IPS DF 6.9 (cell line): Measurements from ENCODE around the gene FERD3L.
A peak's percentile ranks its signal among the peaks of the same experiment; 100 is the strongest.

Experiments used
- DNase-seq: peaks from one replicate; pipeline ENCODE4 v3.0.0-alpha.2; 2013; ENCODE audit warnings: low read depth, low spot score
- H3K27ac ChIP-seq: one replicate; pipeline ENCODE4 v1.5.1; 2013; ENCODE audit warnings: low read length, control low read depth
- H3K27me3 ChIP-seq: 2 replicates; pipeline ENCODE4 v1.6.1; 2013; ENCODE audit warnings: mild to moderate bottlenecking, low read length; ENCODE audit not compliant: control insufficient read depth, insufficient read depth
- H3K36me3 ChIP-seq: 2 replicates; pipeline ENCODE4 v1.6.1; 2013; ENCODE audit warnings: low read length; ENCODE audit not compliant: control insufficient read depth, insufficient read depth
- H3K4me1 ChIP-seq: 2 replicates; pipeline ENCODE4 v1.6.1; 2013; ENCODE audit warnings: low read length; ENCODE audit not compliant: control insufficient read depth, insufficient read depth
- H3K4me3 ChIP-seq: 2 replicates; pipeline ENCODE4 v1.5.1; 2013; ENCODE audit warnings: mild to moderate bottlenecking, low read length
- H3K9me3 ChIP-seq: 2 replicates; pipeline ENCODE4 v1.6.1; 2013; ENCODE audit warnings: low read length, inconsistent platforms; ENCODE audit not compliant: control insufficient read depth, insufficient read depth
- WGBS: extraction: QIAGEN DNeasy Blood & Tissue Kit; methylation state at CpG from one replicate; pipeline ENCODE4 v1.1.7; 2013; ENCODE audit warnings: mixed read lengths, missing lambda C conversion rate; ENCODE audit not compliant: insufficient read length, insufficient coverage; 5-methylcytosine and 5-hydroxymethylcytosine counted together

The FERD3L gene

GRCh38 chr7:19139706-19140327 lies 5.4 kb downstream of the FERD3L start:
- no peak for DNase-seq
- H3K4me1 ChIP-seq, result no peaks in the 10 kb centered on the region
- no peaks in the 10 kb centered on the region for H3K36me3 ChIP-seq
- no peak overlapping the region for H3K27ac ChIP-seq
- no CpG with 5 or more reads among the region's 4 CpGs for WGBS
- no peak overlapping the region for H3K4me3 ChIP-seq
- H3K27me3 ChIP-seq, result peaks cover 17% of the 10 kb centered on the region
- no peaks in the 10 kb centered on the region for H3K9me3 ChIP-seq

GRCh38 chr7:19133886-19134285 lies 11.3 kb downstream of the FERD3L start:
- Histone ChIP-seq H3K27ac (no peak overlapping the region), H3K27me3 (no peaks in the 10 kb centered on the region), H3K4me3 (no peak overlapping the region), H3K36me3 (no peaks in the 10 kb centered on the region), H3K9me3 (no peaks in the 10 kb centered on the region), H3K4me1 (no peaks in the 10 kb centered on the region)
- no CpG with 5 or more reads among the region's 4 CpGs for WGBS
- no peak for DNase-seq

GRCh38 chr7:19133390-19133789 lies 11.8 kb downstream of the FERD3L start:
- H3K27ac ChIP-seq, result no peak overlapping the region
- no peaks in the 10 kb centered on the region for H3K36me3 ChIP-seq
- no peaks in the 10 kb centered on the region for H3K9me3 ChIP-seq
- H3K27me3 ChIP-seq, result no peaks in the 10 kb centered on the region
- no CpG with 5 or more reads among the region's 4 CpGs for WGBS
- no peak for DNase-seq
- no peak overlapping the region for H3K4me3 ChIP-seq
- H3K4me1 ChIP-seq, result no peaks in the 10 kb centered on the region

GRCh38 chr7:19128856-19129255 lies 16.4 kb downstream of the FERD3L start:
- Histone ChIP-seq H3K4me3 (no peak overlapping the region), H3K27me3 (no peaks in the 10 kb centered on the region), H3K9me3 (no peaks in the 10 kb centered on the region), H3K27ac (no peak overlapping the region), H3K36me3 (no peaks in the 10 kb centered on the region), H3K4me1 (no peaks in the 10 kb centered on the region)
- WGBS, result no CpG with 5 or more reads among the region's 1 CpG
- DNase-seq, result no peak

GRCh38 chr7:19121977-19122588 lies 23.1 kb downstream of the FERD3L start:
- Histone ChIP-seq H3K27me3 (peaks cover 34% of the 10 kb centered on the region), H3K36me3 (no peaks in the 10 kb centered on the region), H3K9me3 (no peaks in the 10 kb centered on the region), H3K27ac (no peak overlapping the region), H3K4me3 (no peak overlapping the region), H3K4me1 (0 out of 2 replicates have a peak, but pooled peaks cover 2% of the 10 kb centered on the region)
- no CpG with 5 or more reads among the region's 2 CpGs for WGBS
- DNase-seq, result no peak

- H3K27me3 ChIP-seq, result peaks cover 45% of the 10 kb centered on the region
- H3K27ac ChIP-seq, result no peak overlapping the region
- WGBS, result no CpG with 5 or more reads among the region's 10 CpGs
- no peaks in the 10 kb centered on the region for H3K9me3 ChIP-seq
- no peaks in the 10 kb centered on the region for H3K36me3 ChIP-seq
- no peak for DNase-seq
- 0 out of 2 replicates have a peak, but pooled peaks cover 2% of the 10 kb centered on the region for H3K4me1 ChIP-seq
- no peak overlapping the region for H3K4me3 ChIP-seq
Measured at GRCh38 chr7:19119870-19120486, 25.2 kb downstream of the FERD3L start.

- Histone ChIP-seq H3K4me3 (no peak overlapping the region), H3K27me3 (peaks cover 45% of the 10 kb centered on the region), H3K27ac (no peak overlapping the region), H3K36me3 (no peaks in the 10 kb centered on the region), H3K4me1 (0 out of 2 replicates have a peak, but pooled peaks cover 2% of the 10 kb centered on the region), H3K9me3 (no peaks in the 10 kb centered on the region)
- DNase-seq, result no peak
- no CpG with 5 or more reads among the region's 8 CpGs for WGBS
Measured at GRCh38 chr7:19119372-19119771, 25.8 kb downstream of the FERD3L start.

GRCh38 chr7:19118636-19119371 lies 26.4 kb downstream of the FERD3L start:
- H3K4me1 ChIP-seq, result 0 out of 2 replicates have a peak, but pooled peaks cover 2% of the 10 kb centered on the region
- no peak for DNase-seq
- no peaks in the 10 kb centered on the region for H3K36me3 ChIP-seq
- no peak overlapping the region; the same call in 1 of the 2 replicates for H3K4me3 ChIP-seq
- H3K27me3 ChIP-seq, result peaks cover 49% of the 10 kb centered on the region
- WGBS, result no CpG with 5 or more reads among the region's 28 CpGs
- no peak overlapping the region for H3K27ac ChIP-seq
- H3K9me3 ChIP-seq, result no peaks in the 10 kb centered on the region

- DNase-seq, result no peak
- no peaks in the 10 kb centered on the region for H3K36me3 ChIP-seq
- WGBS, result no CpG with 5 or more reads among the region's 51 CpGs
- peak overlapping the region; percentile 72; the same call in 1 of the 2 replicates for H3K4me3 ChIP-seq
- peaks cover 51% of the 10 kb centered on the region for H3K27me3 ChIP-seq
- no peak overlapping the region for H3K27ac ChIP-seq
- 0 out of 2 replicates have a peak, but pooled peaks cover 2% of the 10 kb centered on the region for H3K4me1 ChIP-seq
- no peaks in the 10 kb centered on the region for H3K9me3 ChIP-seq
Measured at GRCh38 chr7:19117870-19118608, 27.2 kb downstream of the FERD3L start.
